Measurements from ENCODE around the gene UBE2B.
A peak's percentile ranks its signal among the peaks of the same experiment; 100 is the strongest.

UBE2B gene

DNA sequence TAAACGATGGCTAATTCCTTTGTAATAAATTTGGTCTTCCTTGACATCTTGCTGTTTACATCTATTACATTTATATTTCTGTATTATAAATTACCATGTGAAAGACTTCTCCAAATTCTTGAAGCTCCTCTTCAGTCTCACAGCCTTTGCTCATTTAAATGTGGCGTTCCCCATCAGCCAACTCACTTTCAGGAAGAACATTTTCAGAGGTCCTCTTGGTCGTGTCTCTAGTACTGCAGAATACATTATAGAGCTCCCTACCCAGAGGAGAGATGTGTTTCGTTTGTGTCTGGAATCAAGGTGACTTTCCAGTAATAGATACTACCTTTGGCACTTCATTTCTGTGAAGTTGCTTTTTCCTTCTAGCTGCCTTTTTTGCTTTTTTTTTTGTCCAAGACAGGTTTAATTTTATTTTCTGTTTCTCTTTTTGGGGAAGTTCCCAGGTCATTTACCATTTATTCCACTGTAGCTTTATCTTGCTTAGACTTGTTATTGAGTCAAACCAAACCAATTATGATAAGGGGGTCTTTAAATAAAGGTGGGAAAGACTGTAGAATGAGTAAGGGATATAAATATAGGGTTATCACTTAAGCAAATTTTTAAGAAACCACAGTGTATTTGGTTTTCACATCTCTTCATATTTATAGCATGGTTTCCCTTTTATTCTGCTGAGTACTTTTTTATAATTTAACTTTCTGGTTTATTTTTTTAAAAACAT is 12.8 kb downstream of the UBE2B start:
- Histone ChIP-seq H3K9me3 (ENCODE audit: insufficient read depth, low read depth, low read length) (no peaks in the 10 kb centered on the region), H3K79me2 (ENCODE audit: control insufficient read depth, insufficient read depth, low read length, poor library complexity) (no peaks in the 10 kb centered on the region), H2BK5ac (ENCODE audit: low read depth, low read length, poor library complexity) (no peak overlapping the region), H4K91ac (ENCODE audit: low read depth, low read length) (no peak overlapping the region), H3K9ac (ENCODE audit: low read length) (peak overlapping the region; percentile 33), H3K4me2 (ENCODE audit: low read length) (no peak overlapping the region), H3K27ac (ENCODE audit: low read depth, low read length) (no peak overlapping the region), H4K8ac (ENCODE audit: low read depth, low read length) (no peak overlapping the region), H3K4me3 (ENCODE audit: low read depth, low read length) (no peak overlapping the region), H2AK5ac (ENCODE audit: low read length) (no peak overlapping the region), H3K36me3 (ENCODE audit: control insufficient read depth in 1 of 2, insufficient read depth in 2 of 2, low read length in 2 of 2) (peaks cover 40 to 44% of the 10 kb centered on the region in 2 experiments), H3K4me1 (ENCODE audit: control insufficient read depth in 1 of 2, insufficient read depth in 2 of 2, low read length in 2 of 2) (no peaks in the 10 kb centered on the region), H3K4ac (ENCODE audit: low read depth, low read length) (no peak overlapping the region), H3K14ac (ENCODE audit: low read length) (no peak overlapping the region), H3K23ac (ENCODE audit: low read length) (no peak overlapping the region), H2BK120ac (ENCODE audit: insufficient read depth, low read length, poor library complexity) (no peak overlapping the region), H3K79me1 (ENCODE audit: low read length) (no peaks in the 10 kb centered on the region), H3K18ac (ENCODE audit: low read length) (no peak overlapping the region), H4K12ac (ENCODE audit: low read depth, low read length) (no peak overlapping the region), H2BK12ac (ENCODE audit: low read length) (no peak overlapping the region), H2AFZ (ENCODE audit: insufficient read depth, low read length, poor library complexity) (no peak overlapping the region), H3K27me3 (ENCODE audit: insufficient read depth, low read length) (no peaks in the 10 kb centered on the region)
- no peak for DNase-seq
- no CpG with 5 or more reads among the region's 4 CpGs for WGBS (ENCODE audit: extremely low coverage, insufficient coverage, insufficient read length)

DNA sequence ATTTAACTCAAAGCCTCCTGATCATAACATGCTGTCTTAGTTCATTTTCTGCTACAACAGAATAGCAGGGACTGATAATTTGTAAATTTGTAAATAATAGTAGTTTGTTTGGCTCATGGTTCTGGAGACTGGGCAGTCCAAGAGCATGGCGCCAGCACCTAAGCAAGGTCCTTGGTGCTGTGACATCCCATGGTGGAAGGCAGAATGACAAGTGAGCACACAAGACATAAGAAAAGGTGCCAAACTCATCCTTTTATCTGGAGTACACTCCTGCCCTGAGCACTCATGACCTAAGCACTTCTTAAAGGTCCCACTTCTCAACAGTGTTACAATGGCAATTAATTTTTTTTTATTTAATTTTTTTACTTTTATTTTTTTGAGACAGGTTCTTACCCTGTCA is 16.1 kb downstream of the UBE2B start:
- no peak for DNase-seq
- H4K8ac ChIP-seq (ENCODE audit: low read depth, low read length) = no peak overlapping the region
- H3K27me3 ChIP-seq (ENCODE audit: insufficient read depth, low read length) = no peaks in the 10 kb centered on the region
- no peak overlapping the region for H2BK120ac ChIP-seq (ENCODE audit: insufficient read depth, low read length, poor library complexity)
- no peaks in the 10 kb centered on the region for H3K4me1 ChIP-seq (ENCODE audit: control insufficient read depth in 1 of 2, insufficient read depth in 2 of 2, low read length in 2 of 2)
- H3K27ac ChIP-seq (ENCODE audit: low read depth, low read length) = no peak overlapping the region
- no peak overlapping the region for H3K4ac ChIP-seq (ENCODE audit: low read depth, low read length)
- no CpG with 5 or more reads among the region's 1 CpG for WGBS (ENCODE audit: extremely low coverage, insufficient coverage, insufficient read length)
- H3K4me2 ChIP-seq (ENCODE audit: low read length) = no peak overlapping the region
- H3K23ac ChIP-seq (ENCODE audit: low read length) = no peak overlapping the region
- H3K9ac ChIP-seq (ENCODE audit: low read length) = no peak overlapping the region
- H3K18ac ChIP-seq (ENCODE audit: low read length) = no peak overlapping the region
- no peak overlapping the region for H3K14ac ChIP-seq (ENCODE audit: low read length)
- no peak overlapping the region for H4K91ac ChIP-seq (ENCODE audit: low read depth, low read length)
- H2BK12ac ChIP-seq (ENCODE audit: low read length) = no peak overlapping the region
- no peak overlapping the region for H2BK5ac ChIP-seq (ENCODE audit: low read depth, low read length, poor library complexity)
- no peak overlapping the region for H4K12ac ChIP-seq (ENCODE audit: low read depth, low read length)
- no peak overlapping the region for H2AK5ac ChIP-seq (ENCODE audit: low read length)
- H3K79me1 ChIP-seq (ENCODE audit: low read length) = no peaks in the 10 kb centered on the region
- no peak overlapping the region for H3K4me3 ChIP-seq (ENCODE audit: low read depth, low read length)
- no peaks in the 10 kb centered on the region for H3K9me3 ChIP-seq (ENCODE audit: insufficient read depth, low read depth, low read length)
- H3K36me3 ChIP-seq (ENCODE audit: control insufficient read depth in 1 of 2, insufficient read depth in 2 of 2, low read length in 2 of 2) = peaks cover 27 to 38% of the 10 kb centered on the region in 2 experiments
- no peaks in the 10 kb centered on the region for H3K79me2 ChIP-seq (ENCODE audit: control insufficient read depth, insufficient read depth, low read length, poor library complexity)
- no peak overlapping the region for H2AFZ ChIP-seq (ENCODE audit: insufficient read depth, low read length, poor library complexity)

DNA sequence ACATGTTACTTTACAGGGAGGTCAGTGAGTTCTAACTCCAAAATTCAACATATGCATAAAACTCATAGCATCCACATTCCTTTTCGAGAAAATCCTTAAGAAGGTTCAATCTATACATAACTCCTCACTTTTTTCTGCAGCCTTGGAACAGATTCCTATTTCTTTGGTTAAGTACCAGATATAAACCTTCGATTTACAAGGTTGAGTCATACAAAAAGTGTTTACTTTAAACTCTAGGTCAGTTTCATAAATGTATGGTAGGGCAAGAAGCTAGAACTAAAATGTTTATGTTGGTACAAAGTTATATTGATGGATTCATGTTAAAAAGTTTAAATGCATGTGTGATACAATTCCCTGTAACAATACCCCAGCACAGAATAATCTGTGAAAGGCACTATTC is 20.9 kb downstream of the UBE2B start:
- H3K4me2 ChIP-seq (ENCODE audit: low read length) = no peak overlapping the region
- no peak overlapping the region for H3K14ac ChIP-seq (ENCODE audit: low read length)
- no peak overlapping the region for H4K8ac ChIP-seq (ENCODE audit: low read depth, low read length)
- no peak overlapping the region for H2AK5ac ChIP-seq (ENCODE audit: low read length)
- no peak overlapping the region for H3K27ac ChIP-seq (ENCODE audit: low read depth, low read length)
- H3K79me1 ChIP-seq (ENCODE audit: low read length) = no peaks in the 10 kb centered on the region
- no peak overlapping the region for H3K18ac ChIP-seq (ENCODE audit: low read length)
- H3K4me3 ChIP-seq (ENCODE audit: low read depth, low read length) = no peak overlapping the region
- no peak overlapping the region for H2BK12ac ChIP-seq (ENCODE audit: low read length)
- no CpG with 5 or more reads among the region's 2 CpGs for WGBS (ENCODE audit: extremely low coverage, insufficient coverage, insufficient read length)
- H2BK120ac ChIP-seq (ENCODE audit: insufficient read depth, low read length, poor library complexity) = no peak overlapping the region
- peaks cover 31 to 41% of the 10 kb centered on the region in 2 experiments for H3K36me3 ChIP-seq (ENCODE audit: control insufficient read depth in 1 of 2, insufficient read depth in 2 of 2, low read length in 2 of 2)
- H3K27me3 ChIP-seq (ENCODE audit: insufficient read depth, low read length) = no peaks in the 10 kb centered on the region
- no peak overlapping the region for H4K12ac ChIP-seq (ENCODE audit: low read depth, low read length)
- H3K4ac ChIP-seq (ENCODE audit: low read depth, low read length) = no peak overlapping the region
- H2AFZ ChIP-seq (ENCODE audit: insufficient read depth, low read length, poor library complexity) = no peak overlapping the region
- no peak overlapping the region for H3K9ac ChIP-seq (ENCODE audit: low read length)
- no peaks in the 10 kb centered on the region for H3K79me2 ChIP-seq (ENCODE audit: control insufficient read depth, insufficient read depth, low read length, poor library complexity)
- no peak overlapping the region for H4K91ac ChIP-seq (ENCODE audit: low read depth, low read length)
- no peak overlapping the region for H2BK5ac ChIP-seq (ENCODE audit: low read depth, low read length, poor library complexity)
- no peak for DNase-seq
- H3K23ac ChIP-seq (ENCODE audit: low read length) = no peak overlapping the region
- no peaks in the 10 kb centered on the region for H3K9me3 ChIP-seq (ENCODE audit: insufficient read depth, low read depth, low read length)
- no peaks in the 10 kb centered on the region for H3K4me1 ChIP-seq (ENCODE audit: control insufficient read depth in 1 of 2, insufficient read depth in 2 of 2, low read length in 2 of 2)

DNA sequence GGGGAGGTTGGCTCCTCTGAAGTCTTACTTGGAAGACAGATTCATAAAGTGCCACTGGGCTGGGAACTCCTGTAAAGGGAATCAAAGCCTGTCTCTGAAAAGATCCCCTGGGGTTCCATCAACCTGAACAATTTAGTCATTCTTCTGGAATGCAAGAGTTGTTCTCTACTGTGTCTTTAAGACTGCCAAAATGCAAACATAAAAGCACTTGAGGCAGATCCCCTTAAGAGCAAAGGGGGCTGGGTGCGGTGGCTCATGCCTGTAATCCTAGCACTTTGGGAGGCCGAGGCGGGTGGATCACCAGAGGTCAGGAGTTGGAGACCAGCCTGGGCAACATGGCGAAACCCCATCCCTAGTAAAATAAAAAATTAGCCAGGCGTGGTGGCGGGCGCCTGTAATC is 23.6 kb downstream of the UBE2B start:
- Histone ChIP-seq H2BK12ac (ENCODE audit: low read length) (no peak overlapping the region), H4K91ac (ENCODE audit: low read depth, low read length) (no peak overlapping the region), H2AFZ (ENCODE audit: insufficient read depth, low read length, poor library complexity) (no peak overlapping the region), H3K9me3 (ENCODE audit: insufficient read depth, low read depth, low read length) (no peaks in the 10 kb centered on the region), H3K36me3 (ENCODE audit: control insufficient read depth in 1 of 2, insufficient read depth in 2 of 2, low read length in 2 of 2) (peaks cover 18 to 30% of the 10 kb centered on the region in 2 experiments), H3K4me1 (ENCODE audit: control insufficient read depth in 1 of 2, insufficient read depth in 2 of 2, low read length in 2 of 2) (no peaks in the 10 kb centered on the region), H3K9ac (ENCODE audit: low read length) (no peak overlapping the region), H3K27me3 (ENCODE audit: insufficient read depth, low read length) (no peaks in the 10 kb centered on the region), H3K4me2 (ENCODE audit: low read length) (no peak overlapping the region), H4K12ac (ENCODE audit: low read depth, low read length) (no peak overlapping the region), H4K8ac (ENCODE audit: low read depth, low read length) (no peak overlapping the region), H3K4ac (ENCODE audit: low read depth, low read length) (no peak overlapping the region), H3K27ac (ENCODE audit: low read depth, low read length) (no peak overlapping the region), H3K79me2 (ENCODE audit: control insufficient read depth, insufficient read depth, low read length, poor library complexity) (no peaks in the 10 kb centered on the region), H3K18ac (ENCODE audit: low read length) (no peak overlapping the region), H3K14ac (ENCODE audit: low read length) (no peak overlapping the region), H3K23ac (ENCODE audit: low read length) (no peak overlapping the region), H2AK5ac (ENCODE audit: low read length) (no peak overlapping the region), H3K4me3 (ENCODE audit: low read depth, low read length) (no peak overlapping the region), H3K79me1 (ENCODE audit: low read length) (no peaks in the 10 kb centered on the region), H2BK120ac (ENCODE audit: insufficient read depth, low read length, poor library complexity) (no peak overlapping the region), H2BK5ac (ENCODE audit: low read depth, low read length, poor library complexity) (no peak overlapping the region)
- DNase-seq = no peak
- WGBS (ENCODE audit: extremely low coverage, insufficient coverage, insufficient read length) = no CpG with 5 or more reads among the region's 7 CpGs

All from trophoblast cell (in vitro differentiated cells and primary cell).